ENCODE results near the gene OGFR. TPM values are rescaled to one million over a fixed set of nuclear protein-coding genes. Genes with fewer than 3 reads are reported as not detected.

The OGFR gene
- total and polyA plus RNA-seq, 2 donors (not counting 1 experiment from before 2014, with no cell fraction given) = 71.7 to 102 TPM

DNA sequence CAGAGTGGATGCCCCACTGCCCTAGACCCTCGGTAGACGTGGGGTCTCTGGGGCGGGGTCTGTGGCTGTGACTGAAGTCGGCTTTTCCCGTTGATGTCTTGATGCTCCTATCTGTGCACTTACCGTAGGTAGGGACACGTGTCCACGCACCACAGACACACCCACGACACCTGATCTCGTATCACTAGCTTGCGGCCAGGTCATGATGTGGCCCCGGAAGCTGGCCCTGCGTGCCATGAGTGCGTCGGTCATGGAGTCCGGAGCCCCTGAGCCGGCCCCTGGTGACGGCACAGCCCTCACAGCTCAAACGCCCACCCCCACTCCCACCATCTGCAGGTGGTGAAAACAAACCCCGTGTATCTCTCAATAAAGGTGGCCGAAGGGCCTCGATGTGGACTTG, 42.3 kb upstream of the OGFR start:
- Histone ChIP-seq H3K4me3 (ENCODE audit: control extremely low read depth in 1 of 5, extremely low read depth in 1 of 5, insufficient read depth in 1 of 5, low read depth in 2 of 5, low read length in 4 of 5) (no peak overlapping the region), H2AFZ (ENCODE audit: insufficient read depth, low read depth, low read length, poor library complexity, severe bottlenecking) (no peak overlapping the region), H3K9me3 (ENCODE audit: control extremely low read depth in 1 of 3, control insufficient read depth in 2 of 3, insufficient read depth in 1 of 3, low read length in 2 of 3) (peaks cover 0 to 3% (median 0%) of the 10 kb centered on the region in 3 donors), H3K79me2 (ENCODE audit: control insufficient read depth, insufficient read depth, low read length) (no peaks in the 10 kb centered on the region), H3K27me3 (replicated peaks in 1 of 4; ENCODE audit: control extremely low read depth in 1 of 4, control insufficient read depth in 3 of 4, insufficient read depth in 4 of 4, low read length in 3 of 4) (no peaks in the 10 kb centered on the region), H3K9ac (ENCODE audit: low read length) (no peak overlapping the region), H3K27ac (ENCODE audit: low read length in 2 of 2) (no peak overlapping the region), H4K20me1 (ENCODE audit: control insufficient read depth, insufficient read depth, low read length, poor library complexity, severe bottlenecking) (no peaks in the 10 kb centered on the region), H3K36me3 (replicated peaks in 1 of 2; ENCODE audit: control extremely low read depth in 1 of 2, control insufficient read depth in 1 of 2, extremely low read depth in 1 of 2, insufficient read depth in 2 of 2, low read length in 1 of 2) (no peaks in the 10 kb centered on the region), H3K4me1 (ENCODE audit: control insufficient read depth in 2 of 2, insufficient read depth in 2 of 2, low read length in 2 of 2) (no peaks in the 10 kb centered on the region), H3K4me2 (replicated peaks; ENCODE audit: low read depth, low read length, poor library complexity, severe bottlenecking) (no peak overlapping the region)
- ATAC-seq (ENCODE audit: low read depth) = no peak
- Mint-ChIP-seq H3K4me3 (no peak overlapping the region), H3K4me1 (no peaks in the 10 kb centered on the region), H3K27ac (no peak overlapping the region), H3K27me3 (peaks cover 14% of the 10 kb centered on the region), H3K9me3 (ENCODE audit: insufficient read depth) (no peaks in the 10 kb centered on the region)
- DNase-seq = no peak
- WGBS (ENCODE audit: insufficient coverage) = 85% methylated on average over 22 of the region's 22 CpGs
- TF ChIP-seq EZH2 (IDR thresholded peaks at IDR 0.05; ENCODE audit: borderline replicate concordance, insufficient read depth, low read depth, low read length, poor library complexity, severe bottlenecking) = no peak
- TF ChIP-seq, protein P1, sequence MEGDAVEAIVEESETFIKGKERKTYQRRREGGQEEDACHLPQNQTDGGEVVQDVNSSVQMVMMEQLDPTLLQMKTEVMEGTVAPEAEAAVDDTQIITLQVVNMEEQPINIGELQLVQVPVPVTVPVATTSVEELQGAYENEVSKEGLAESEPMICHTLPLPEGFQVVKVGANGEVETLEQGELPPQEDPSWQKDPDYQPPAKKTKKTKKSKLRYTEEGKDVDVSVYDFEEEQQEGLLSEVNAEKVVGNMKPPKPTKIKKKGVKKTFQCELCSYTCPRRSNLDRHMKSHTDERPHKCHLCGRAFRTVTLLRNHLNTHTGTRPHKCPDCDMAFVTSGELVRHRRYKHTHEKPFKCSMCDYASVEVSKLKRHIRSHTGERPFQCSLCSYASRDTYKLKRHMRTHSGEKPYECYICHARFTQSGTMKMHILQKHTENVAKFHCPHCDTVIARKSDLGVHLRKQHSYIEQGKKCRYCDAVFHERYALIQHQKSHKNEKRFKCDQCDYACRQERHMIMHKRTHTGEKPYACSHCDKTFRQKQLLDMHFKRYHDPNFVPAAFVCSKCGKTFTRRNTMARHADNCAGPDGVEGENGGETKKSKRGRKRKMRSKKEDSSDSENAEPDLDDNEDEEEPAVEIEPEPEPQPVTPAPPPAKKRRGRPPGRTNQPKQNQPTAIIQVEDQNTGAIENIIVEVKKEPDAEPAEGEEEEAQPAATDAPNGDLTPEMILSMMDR (IDR thresholded peaks at IDR 0.05) = no peak
- CTCF ChIA-PET = no interaction called here
- intact Hi-C loops (cut with micrococcal nuclease) = no loop called here
- POLR2A ChIA-PET = no interaction called here

DNA sequence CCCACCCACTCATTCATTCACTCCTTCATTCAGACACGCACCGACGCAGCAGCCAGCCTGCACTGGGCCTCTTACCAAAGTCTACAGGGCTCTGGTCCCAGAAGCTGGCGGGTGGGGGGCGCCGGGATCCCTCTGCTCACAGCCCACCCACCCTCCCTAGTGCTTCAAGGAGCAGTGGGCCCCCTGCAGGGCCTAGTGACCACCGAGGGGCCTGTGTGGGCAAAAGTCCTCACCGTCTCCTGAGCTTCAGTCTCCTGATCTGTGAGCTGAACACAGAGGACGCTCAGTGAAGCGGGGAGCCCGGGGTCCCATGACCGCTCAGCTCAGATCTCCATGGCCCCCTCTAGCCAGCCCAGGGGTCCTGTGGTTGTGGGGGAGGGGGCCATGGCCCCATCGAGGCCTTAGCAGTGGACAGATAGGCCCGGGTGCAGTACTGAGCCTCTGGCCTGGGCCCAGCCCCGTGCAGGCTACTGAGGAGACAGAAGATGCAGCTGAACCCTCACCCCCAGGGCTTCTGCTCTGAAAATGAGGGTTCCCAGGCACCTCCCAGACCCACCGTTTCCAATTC, 41.8 kb upstream of the OGFR start:
- H3K4me1 Mint-ChIP-seq = no peaks in the 10 kb centered on the region
- no peak overlapping the region for H3K4me3 Mint-ChIP-seq
- no peak overlapping the region for H2AFZ ChIP-seq (ENCODE audit: insufficient read depth, low read depth, low read length, poor library complexity, severe bottlenecking)
- no peaks in the 10 kb centered on the region for H3K9me3 Mint-ChIP-seq (ENCODE audit: insufficient read depth)
- ATAC-seq (ENCODE audit: low read depth) (no peak), DNase-seq (no peak)
- H3K27ac Mint-ChIP-seq = no peak overlapping the region
- peaks cover 10% of the 10 kb centered on the region for H3K27me3 Mint-ChIP-seq
- no peaks in the 10 kb centered on the region for H3K79me2 ChIP-seq (ENCODE audit: control insufficient read depth, insufficient read depth, low read length)
- POLR2A ChIA-PET = no interaction called here
- CTCF ChIA-PET = no interaction called here
- intact Hi-C loops (cut with micrococcal nuclease) = no loop called here
- H3K4me1 ChIP-seq (ENCODE audit: control insufficient read depth in 2 of 2, insufficient read depth in 2 of 2, low read length in 2 of 2) = no peaks in the 10 kb centered on the region
- no peak overlapping the region for H3K4me2 ChIP-seq (replicated peaks; ENCODE audit: low read depth, low read length, poor library complexity, severe bottlenecking)
- H3K9ac ChIP-seq (ENCODE audit: low read length) = no peak overlapping the region
- 87% methylated on average over 11 of the region's 16 CpGs for WGBS (ENCODE audit: insufficient coverage)
- H3K36me3 ChIP-seq (replicated peaks in 1 of 2; ENCODE audit: control extremely low read depth in 1 of 2, control insufficient read depth in 1 of 2, extremely low read depth in 1 of 2, insufficient read depth in 2 of 2, low read length in 1 of 2) = no peaks in the 10 kb centered on the region
- H3K9me3 ChIP-seq (ENCODE audit: control extremely low read depth in 1 of 3, control insufficient read depth in 2 of 3, insufficient read depth in 1 of 3, low read length in 2 of 3) = peaks cover 0 to 3% (median 0%) of the 10 kb centered on the region in 3 donors
- H3K27ac ChIP-seq (ENCODE audit: low read length in 2 of 2) = no peak overlapping the region
- H3K4me3 ChIP-seq (ENCODE audit: control extremely low read depth in 1 of 5, extremely low read depth in 1 of 5, insufficient read depth in 1 of 5, low read depth in 2 of 5, low read length in 4 of 5) = no peak overlapping the region
- H3K27me3 ChIP-seq (replicated peaks in 1 of 4; ENCODE audit: control extremely low read depth in 1 of 4, control insufficient read depth in 3 of 4, insufficient read depth in 4 of 4, low read length in 3 of 4) = no peaks in the 10 kb centered on the region
- H4K20me1 ChIP-seq (ENCODE audit: control insufficient read depth, insufficient read depth, low read length, poor library complexity, severe bottlenecking) = no peaks in the 10 kb centered on the region
- TF ChIP-seq EZH2 (IDR thresholded peaks at IDR 0.05; ENCODE audit: borderline replicate concordance, insufficient read depth, low read depth, low read length, poor library complexity, severe bottlenecking) = no peak
- TF ChIP-seq, protein P1 (IDR thresholded peaks at IDR 0.05) = no peak

All from B cell (primary cell).